HPDE6-E6E7 (cell line): Measurements from ENCODE around the gene DEFB115.
"Not testable (repeated sequence)": the region's sequence is repeated elsewhere in the genome, so short reads cannot be mapped to it uniquely, and the experiment has no call there.

Experiments used
- DNase-seq: peaks from one replicate; pipeline ENCODE4 v3.0.0; 2011; ENCODE audit warnings: missing footprints; ENCODE audit errors: extremely low spot score

The DEFB115 gene, protein sequence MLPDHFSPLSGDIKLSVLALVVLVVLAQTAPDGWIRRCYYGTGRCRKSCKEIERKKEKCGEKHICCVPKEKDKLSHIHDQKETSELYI

GRCh38 chr20:31257364-31257763 lies at the start of gene DEFB115:
Gene DEFB115, plus strand, starts transcription at chr20:31257664. Its CDS starts 0 bp downstream, at chr20:31257664.
- DNase-seq, result no peak

DNA sequence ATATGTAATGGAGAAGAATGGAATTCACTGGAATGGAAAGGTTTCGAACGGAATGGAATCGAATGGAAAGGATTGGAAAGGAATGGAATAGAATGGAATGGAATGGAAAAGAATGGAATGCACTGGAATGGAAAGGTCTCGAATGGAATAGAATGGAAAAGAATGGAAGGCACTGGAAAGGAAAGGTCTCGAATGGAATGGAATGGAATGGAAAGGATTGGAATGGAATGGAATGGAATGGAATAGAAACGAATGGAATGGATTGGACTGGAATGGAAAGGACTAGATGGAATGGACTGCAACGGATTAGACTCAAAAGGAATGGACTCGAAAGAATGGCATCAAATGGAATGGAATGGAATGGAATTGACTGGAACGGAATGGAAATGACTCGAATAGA lies 20.5 kb upstream of the DEFB115 start:
- DNase-seq, result no peak

GRCh38 chr20:31237763-31238162 lies 19.7 kb upstream of the DEFB115 start:
- no peak for DNase-seq

DNA sequence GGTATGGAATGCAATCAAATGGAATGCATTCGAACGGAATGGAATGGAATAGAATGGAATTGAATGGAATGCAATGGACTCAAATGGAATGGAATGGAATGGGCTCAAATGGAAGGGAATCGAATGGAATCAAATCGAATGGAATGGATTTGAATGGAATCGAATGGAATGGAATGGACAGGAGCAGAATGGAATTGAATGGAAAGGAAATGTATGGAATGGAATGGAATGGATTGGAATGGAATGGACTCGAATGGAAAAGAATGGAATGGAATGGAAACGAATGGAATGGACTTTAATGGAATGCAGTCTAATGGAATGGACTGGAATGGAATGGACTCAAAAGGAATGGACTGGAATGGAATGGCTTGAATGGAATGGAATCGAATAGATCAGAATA lies 18.3 kb upstream of the DEFB115 start:
- DNase-seq, result no peak

DNA sequence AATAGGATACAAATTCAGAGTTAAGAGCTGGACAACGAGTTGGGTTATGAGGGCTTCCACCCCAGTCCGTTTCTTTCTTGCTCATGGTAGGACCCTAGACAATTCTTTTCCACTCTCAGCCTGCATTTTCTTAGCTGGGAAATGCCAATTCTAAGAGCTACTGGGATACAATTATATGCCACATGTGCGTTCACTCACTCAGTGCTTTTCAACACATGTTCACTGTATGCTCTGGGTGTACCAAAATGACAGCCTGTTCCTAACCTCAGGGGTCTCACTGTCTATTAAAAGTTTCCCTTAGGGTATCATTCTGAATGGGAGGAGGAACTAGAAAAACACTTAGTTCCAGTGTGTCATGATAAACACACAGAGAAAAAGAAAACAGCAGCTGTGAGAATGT lies 505 bp upstream of the DEFB115 start:
- no peak for DNase-seq

- DNase-seq, result no peak
Observed at GRCh38 chr20:31260326-31260932, 3.0 kb downstream of the DEFB115 start.

- no peak for DNase-seq
Observed at GRCh38 chr20:31274441-31274840, 17.0 kb downstream of the DEFB115 start.

GRCh38 chr20:31278178-31278577 lies 20.7 kb downstream of the DEFB115 start:
- DNase-seq, result no peak

DNA sequence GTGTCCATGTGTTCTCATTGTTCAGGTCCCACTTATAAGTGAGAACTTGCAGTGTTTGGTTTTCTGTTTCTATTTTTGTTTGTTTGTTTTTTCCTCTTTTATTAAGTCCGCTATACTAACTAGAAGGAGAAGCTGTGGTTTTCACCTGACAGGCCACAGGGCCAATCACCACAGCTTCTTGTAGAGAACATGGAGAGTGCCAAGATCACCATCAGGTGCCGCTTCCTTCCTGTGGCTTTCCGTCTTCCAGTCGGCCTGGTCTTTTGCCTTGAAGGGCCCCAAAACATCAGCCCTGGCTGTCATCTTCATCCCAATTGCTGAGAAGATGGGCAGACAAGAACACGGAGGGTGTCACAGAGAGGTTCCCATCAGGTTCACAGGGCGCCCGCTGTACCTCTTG lies 27.5 kb downstream of the DEFB115 start:
- DNase-seq, result not testable (repeated sequence)

DNA sequence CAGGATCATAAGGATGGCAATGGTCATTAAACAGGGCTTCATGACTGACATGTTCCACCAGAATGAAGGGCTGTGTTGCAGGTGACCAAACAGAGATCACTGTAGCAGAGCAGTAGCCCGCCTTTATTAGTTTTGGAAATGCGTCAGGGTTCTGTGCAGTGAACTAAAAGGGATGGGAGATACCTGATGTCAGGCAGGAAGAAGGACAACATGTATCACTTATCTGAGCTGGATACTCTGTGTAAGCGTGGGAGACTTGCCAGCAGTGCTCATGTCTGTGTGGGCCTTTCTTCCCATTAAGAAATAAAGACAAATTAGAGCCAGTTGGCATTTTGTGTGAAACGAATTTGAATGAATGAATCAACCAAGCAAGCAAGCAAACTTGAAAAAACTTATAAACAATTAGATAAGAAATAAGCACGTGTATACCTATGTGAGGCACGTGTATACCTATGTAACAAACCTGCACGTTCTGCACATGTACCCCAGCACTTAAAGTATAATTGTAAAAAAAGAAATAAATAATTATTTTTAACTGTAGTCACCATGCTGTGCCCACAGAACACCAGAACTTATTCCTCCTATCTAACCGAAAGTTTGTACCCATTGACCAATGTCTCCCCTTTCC lies 51.2 kb downstream of the DEFB115 start, which contains the start of gene DEFB116:
Gene DEFB116, minus strand, starts transcription at position 51 of the 628 bp plus-strand sequence. Its CDS starts 0 bp downstream, at position 51.
- DNase-seq, result no peak
